Astrocyte of the spinal cord (primary cell): ENCODE results near the gene CDK14.

Experiments
- DNase-seq: peaks from one replicate; pipeline ENCODE4 v3.0.0; 2011; ENCODE audit warnings: low read depth, low spot score
- H3K4me3 ChIP-seq: 2 replicates; pipeline ENCODE4 v1.5.1; 2011; ENCODE audit warnings: low read depth, mild to moderate bottlenecking, low read length, moderate library complexity
- in situ Hi-C: cut with HindIII; loops from 2 replicates; pipeline ENCODE4 v1.10.0; 2017; ENCODE audit warnings: low sequenced_read_pairs
- TF ChIP-seq, protein P1 (sequence below): IDR thresholded peaks from 2 replicates; pipeline ENCODE4 v1.5.1; 2012; ENCODE audit warnings: low read depth, mild to moderate bottlenecking, low read length, inconsistent platforms

CDK14 gene

DNA sequence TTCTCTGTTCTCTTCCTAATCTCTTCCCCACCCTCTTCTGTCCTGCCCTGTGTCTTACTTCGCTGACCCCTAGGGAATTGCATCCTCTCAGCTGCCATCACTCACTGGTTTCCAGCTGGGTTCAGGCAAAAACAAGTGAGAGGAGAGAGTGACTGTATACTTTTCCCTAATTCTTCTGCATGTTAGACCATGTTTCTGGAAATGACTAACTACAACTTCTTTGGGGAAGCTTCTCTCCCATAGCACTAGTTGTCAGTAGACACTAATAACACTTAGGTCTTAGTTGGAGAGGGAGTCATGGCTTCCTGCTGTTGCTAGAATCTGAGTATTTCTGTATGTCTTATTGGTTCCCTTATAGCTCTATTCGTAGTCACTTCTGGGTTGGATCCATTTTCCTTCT lies 369.1 kb downstream of the CDK14 start:
- in situ Hi-C loops, result no loop called here
- no peak overlapping the region for H3K4me3 ChIP-seq
- TF ChIP-seq, protein P1, sequence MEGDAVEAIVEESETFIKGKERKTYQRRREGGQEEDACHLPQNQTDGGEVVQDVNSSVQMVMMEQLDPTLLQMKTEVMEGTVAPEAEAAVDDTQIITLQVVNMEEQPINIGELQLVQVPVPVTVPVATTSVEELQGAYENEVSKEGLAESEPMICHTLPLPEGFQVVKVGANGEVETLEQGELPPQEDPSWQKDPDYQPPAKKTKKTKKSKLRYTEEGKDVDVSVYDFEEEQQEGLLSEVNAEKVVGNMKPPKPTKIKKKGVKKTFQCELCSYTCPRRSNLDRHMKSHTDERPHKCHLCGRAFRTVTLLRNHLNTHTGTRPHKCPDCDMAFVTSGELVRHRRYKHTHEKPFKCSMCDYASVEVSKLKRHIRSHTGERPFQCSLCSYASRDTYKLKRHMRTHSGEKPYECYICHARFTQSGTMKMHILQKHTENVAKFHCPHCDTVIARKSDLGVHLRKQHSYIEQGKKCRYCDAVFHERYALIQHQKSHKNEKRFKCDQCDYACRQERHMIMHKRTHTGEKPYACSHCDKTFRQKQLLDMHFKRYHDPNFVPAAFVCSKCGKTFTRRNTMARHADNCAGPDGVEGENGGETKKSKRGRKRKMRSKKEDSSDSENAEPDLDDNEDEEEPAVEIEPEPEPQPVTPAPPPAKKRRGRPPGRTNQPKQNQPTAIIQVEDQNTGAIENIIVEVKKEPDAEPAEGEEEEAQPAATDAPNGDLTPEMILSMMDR, result no peak
- DNase-seq, result no peak

GRCh38 chr7:90966346-90966745 lies 370.2 kb downstream of the CDK14 start:
- DNase-seq, result no peak
- H3K4me3 ChIP-seq, result no peak overlapping the region
- TF ChIP-seq, protein P1, result no peak
- in situ Hi-C loops, result no loop called here

DNA sequence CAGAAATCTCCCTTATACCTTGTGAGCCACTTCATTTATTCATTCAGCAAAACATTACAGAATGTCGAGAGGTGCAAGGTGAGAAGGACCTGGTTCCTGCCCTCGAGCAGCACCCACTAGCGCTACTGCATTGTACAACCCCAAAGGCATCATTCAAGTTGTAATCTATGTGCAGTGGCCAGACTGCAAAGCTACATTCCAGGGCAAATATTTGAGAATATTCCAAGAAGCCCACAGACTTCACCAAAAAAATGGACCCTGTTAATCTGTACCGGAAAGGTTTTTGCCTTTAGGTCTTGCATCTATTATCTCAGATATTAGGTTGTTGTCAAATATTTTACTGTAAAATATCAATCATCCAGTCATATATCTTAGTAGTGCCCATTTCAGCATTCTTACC lies 372.8 kb downstream of the CDK14 start:
- H3K4me3 ChIP-seq, result no peak overlapping the region
- DNase-seq, result no peak
- TF ChIP-seq, protein P1, result no peak
- in situ Hi-C loops, result no loop called here

DNA sequence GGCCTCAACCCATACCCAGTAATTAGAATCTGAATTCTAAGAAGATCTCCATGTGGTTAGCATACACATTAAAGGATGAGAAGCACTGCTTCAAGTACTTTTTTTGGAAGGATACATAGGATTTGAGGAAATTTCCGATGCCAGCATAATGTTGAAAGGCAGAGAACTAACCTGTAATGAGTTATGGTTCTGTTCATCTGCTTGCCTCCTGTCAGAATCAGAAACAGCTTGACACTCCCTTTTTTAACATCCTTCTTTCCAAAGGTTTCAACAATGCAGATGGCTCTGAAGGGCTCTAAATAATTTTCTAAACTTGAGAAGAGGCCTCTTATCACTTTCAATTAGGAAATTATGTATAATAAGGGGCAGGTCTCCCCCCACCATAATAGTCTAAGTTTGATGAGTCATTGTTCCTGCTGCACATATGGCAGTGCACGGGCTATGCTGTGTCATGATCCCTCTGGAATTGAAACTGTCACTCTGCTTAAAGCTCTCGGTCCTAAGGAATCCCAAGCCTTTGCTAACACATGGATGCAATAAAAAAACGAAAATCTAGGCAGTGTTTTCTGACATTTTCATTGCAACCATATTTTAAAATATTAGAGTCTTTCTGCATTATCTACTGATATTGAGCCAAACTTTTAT lies 376.9 kb downstream of the CDK14 start:
- TF ChIP-seq, protein P1, result no peak
- no peak for DNase-seq
- no peak overlapping the region for H3K4me3 ChIP-seq
- in situ Hi-C loops, result no loop called here

GRCh38 chr7:90977056-90977455 lies 380.9 kb downstream of the CDK14 start:
- no peak overlapping the region for H3K4me3 ChIP-seq
- TF ChIP-seq, protein P1, result no peak
- no peak for DNase-seq
- in situ Hi-C loops, result no loop called here

DNA sequence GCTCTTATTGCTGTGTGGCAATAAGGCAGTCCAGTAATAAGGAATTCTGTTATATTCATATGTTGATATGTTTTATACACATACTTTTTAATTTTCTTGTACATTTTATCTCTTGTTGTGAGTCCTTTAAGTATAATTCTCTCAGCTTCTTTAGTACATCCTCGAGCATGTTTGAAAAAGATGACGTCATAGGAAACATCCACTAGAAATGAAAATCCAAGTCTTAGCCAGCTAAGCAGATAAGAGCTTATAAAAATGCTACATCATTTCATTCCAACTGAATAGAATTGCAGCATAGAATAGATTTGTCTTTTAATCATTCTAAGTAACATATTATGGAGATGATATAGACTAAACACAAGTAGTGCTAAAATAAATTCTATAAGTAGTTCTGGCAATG lies 384.4 kb downstream of the CDK14 start:
- TF ChIP-seq, protein P1, result no peak
- no peak overlapping the region for H3K4me3 ChIP-seq
- DNase-seq, result no peak
- in situ Hi-C loops, result no loop called here
